ENCODE measurements around the gene SAFB.
"Not testable (repeated sequence)": the region's sequence is repeated elsewhere in the genome, so short reads cannot be mapped to it uniquely, and the experiment has no call there.

Gene SAFB

DNA sequence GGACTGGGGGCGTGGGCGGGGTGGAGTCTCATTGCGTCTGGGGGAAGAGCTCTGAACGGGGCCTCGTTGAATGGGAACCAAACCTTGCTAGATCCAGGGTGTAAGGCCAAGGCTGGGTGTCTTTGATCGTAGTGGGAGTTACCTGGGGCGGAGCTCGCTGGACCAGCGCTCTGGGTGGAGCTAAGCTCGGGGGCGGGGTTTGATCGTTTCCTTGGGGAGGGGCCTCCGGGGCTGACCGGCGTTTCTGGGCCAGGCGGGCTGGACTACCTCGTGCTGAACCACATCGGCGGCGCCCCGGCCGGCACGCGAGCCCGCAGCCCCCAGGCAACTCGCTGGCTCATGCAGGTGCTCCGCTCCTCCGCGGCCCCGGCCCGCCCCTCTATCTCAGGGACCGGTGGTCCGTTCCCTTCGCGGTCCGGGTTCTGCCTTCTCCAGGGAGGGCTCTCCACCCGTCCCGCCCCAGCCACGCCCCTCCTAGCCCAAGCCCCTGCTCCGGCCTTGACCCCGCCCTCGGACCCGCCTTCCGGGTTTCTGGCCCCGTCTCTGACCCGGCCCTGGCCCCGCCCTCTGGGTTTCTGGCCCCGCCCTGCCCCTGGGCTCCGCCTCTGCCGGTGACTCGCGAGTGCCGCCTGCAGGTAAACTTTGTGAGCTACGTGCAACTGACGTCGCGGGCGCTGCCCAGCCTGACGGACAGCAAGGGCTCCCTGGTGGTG is 63.9 kb downstream of the SAFB start:
- peak overlapping the region; percentile 41 for H3K4me3 ChIP-seq (ENCODE audit: low read depth, low read length)
- DNase-seq (ENCODE audit: low read depth, low spot score): peak; percentile 91
- in situ Hi-C loops (cut with HindIII; ENCODE audit: low sequenced_read_pairs): no loop called here
- TF ChIP-seq, protein P1, sequence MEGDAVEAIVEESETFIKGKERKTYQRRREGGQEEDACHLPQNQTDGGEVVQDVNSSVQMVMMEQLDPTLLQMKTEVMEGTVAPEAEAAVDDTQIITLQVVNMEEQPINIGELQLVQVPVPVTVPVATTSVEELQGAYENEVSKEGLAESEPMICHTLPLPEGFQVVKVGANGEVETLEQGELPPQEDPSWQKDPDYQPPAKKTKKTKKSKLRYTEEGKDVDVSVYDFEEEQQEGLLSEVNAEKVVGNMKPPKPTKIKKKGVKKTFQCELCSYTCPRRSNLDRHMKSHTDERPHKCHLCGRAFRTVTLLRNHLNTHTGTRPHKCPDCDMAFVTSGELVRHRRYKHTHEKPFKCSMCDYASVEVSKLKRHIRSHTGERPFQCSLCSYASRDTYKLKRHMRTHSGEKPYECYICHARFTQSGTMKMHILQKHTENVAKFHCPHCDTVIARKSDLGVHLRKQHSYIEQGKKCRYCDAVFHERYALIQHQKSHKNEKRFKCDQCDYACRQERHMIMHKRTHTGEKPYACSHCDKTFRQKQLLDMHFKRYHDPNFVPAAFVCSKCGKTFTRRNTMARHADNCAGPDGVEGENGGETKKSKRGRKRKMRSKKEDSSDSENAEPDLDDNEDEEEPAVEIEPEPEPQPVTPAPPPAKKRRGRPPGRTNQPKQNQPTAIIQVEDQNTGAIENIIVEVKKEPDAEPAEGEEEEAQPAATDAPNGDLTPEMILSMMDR (IDR thresholded peaks at IDR 0.05; ENCODE audit: low read depth, low read length): peak; percentile 85

DNA sequence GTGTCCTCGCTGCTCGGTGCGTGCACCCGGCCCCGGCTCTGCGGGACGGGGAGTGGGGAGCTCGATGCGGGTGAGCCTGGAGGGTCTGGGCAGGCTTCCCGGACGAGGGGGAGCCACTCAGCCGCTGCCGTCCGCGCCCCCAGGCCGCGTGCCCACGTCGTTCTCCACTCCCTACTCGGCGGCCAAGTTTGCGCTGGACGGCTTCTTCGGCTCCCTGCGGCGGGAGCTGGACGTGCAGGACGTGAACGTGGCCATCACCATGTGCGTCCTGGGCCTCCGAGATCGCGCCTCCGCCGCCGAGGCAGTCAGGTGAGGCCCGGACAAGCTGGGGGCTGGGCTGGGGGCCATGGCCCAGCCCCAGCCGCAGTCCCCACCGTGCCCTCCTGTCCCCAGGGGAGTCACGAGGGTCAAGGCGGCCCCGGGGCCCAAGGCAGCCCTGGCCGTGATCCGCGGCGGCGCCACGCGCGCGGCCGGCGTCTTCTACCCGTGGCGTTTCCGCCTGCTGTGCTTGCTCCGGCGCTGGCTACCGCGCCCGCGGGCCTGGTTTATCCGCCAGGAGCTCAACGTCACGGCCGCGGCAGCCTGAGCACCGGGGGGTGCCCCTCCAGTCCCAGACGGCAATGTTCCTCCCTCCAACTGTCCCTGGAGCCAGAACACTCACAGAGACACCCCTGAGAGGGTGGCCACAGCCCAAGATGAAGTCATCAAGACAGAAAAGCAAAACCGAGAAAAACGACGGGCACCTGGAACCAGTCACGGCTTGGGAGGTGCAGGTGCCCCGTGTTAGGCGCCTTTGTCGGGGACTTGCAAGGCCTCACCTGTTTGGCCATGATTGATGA is 64.7 kb downstream of the SAFB start:
- in situ Hi-C loops (cut with HindIII; ENCODE audit: low sequenced_read_pairs): no loop called here
- peak overlapping the region; percentile 41 for H3K4me3 ChIP-seq (ENCODE audit: low read depth, low read length)
- TF ChIP-seq, protein P1 (IDR thresholded peaks at IDR 0.05; ENCODE audit: low read depth, low read length): no peak
- no peak for DNase-seq (ENCODE audit: low read depth, low spot score)

DNA sequence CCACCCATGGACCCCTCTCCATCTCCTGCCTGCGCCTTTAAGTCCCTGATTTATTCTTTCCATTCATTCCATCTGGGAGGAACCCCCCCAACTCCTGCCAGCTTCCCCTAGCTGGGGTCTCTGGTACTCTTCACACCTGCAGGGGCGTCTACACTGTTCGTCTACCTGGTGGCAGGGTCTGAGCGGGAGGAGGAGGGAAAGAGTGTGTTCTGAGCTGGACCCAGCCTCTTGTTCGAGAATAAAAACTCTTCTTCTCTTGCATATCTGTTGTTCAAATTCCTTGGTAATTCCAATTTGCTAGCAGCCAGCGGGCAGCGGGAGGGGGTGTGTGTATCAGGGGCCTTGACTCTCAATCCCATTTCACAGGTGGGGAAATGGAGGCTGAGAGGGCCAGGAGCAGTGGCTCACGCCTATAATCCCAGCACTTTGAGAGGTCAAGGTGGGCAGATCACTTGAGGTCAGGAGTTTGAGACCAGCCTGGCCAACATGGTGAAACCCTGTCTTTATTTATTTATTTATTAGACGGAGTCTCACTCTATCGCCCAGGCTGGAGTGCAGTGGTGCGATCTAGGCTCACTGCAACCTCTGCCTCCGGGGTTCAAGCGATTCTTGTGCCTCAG is 65.5 kb downstream of the SAFB start:
- in situ Hi-C loops (cut with HindIII; ENCODE audit: low sequenced_read_pairs); DNase-seq (ENCODE audit: low read depth, low spot score): not testable (repeated sequence)

DNA sequence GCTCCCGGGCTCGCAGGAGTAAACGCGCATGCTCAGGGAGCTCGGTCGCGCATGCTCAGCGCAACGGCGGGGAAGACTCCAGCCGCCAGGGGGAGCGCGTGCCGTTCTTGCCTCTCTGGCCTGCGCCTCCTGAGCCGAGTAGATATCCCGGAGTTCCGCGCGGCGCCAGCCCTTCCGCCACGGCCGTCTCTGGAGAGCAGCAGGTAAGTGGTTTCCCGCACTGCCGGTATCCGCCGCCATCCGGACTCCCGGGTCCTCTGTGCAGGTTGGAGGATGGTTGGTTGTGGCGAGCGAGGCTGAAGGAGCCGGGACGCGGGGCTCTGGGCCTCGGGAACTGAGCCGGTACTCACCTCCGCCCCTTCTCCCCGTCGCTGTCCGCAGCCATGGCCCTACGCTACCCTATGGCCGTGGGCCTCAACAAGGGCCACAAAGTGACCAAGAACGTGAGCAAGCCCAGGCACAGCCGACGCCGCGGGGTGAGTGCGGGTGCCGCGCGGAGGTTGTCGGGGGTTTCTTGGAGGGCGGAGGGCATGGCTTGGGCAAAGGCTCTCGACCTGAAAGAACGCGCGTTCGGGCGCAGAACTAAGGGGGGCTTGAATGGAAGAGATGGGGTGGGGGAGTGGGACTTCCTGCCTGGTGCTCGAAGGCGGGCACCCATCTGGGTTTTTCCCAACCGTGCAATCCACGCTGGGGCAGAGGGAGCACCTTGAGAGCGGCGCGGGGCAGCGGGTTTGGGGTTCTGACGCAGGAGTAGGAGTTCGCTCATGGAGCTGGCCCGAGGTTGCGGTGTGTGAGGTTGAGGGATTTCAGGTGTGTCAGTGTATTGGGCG is 67.5 kb downstream of the SAFB start, which contains the start of gene RPL36:
TSS of gene RPL36 (plus strand) at position 171 of the 830 bp plus-strand sequence. CDS start at position 384, 213 bp downstream.
- peak within 1 kb of the TSS; percentile 99 for H3K4me3 ChIP-seq (ENCODE audit: low read depth, low read length)
- TF ChIP-seq, protein P1 (IDR thresholded peaks at IDR 0.05; ENCODE audit: low read depth, low read length): peak; percentile 99
- DNase-seq (ENCODE audit: low read depth, low spot score): peak; percentile 97
- in situ Hi-C loops (cut with HindIII; ENCODE audit: low sequenced_read_pairs): no loop called here

More for the DNA sequence above, 65.5 kb downstream of the SAFB start:
- not testable (repeated sequence) for H3K4me3 ChIP-seq (ENCODE audit: low read depth, low read length)

DNA sequence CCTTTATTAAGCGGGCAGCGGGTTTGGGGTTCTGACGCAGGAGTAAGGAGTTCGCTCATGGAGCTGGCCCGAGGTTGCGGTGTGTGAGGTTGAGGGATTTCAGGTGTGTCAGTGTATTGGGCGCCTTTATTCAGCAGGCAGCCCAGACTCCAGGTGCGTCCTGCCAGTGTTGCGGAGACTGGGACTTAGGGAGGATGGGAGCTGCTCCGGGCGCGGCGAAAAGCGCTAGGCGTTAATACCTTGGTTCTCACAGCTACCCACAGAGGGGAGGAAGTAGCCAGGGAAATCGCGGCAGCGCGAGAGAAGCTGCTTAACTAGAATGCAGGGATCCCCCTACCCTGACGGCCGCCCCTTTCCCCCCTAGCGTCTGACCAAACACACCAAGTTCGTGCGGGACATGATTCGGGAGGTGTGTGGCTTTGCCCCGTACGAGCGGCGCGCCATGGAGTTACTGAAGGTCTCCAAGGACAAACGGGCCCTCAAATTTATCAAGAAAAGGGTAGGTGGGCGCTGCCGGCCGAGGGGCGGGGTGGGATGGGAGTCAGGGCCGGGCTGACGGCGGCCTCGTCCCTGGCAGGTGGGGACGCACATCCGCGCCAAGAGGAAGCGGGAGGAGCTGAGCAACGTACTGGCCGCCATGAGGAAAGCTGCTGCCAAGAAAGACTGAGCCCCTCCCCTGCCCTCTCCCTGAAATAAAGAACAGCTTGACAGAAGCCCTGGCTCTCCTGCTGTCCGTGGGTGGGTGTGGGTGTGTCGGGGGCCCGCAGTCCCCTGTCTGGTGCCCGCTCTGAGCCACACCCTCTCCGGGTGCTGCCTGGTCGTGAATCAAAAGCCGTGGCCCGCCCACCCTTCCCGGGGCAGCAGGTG is 68.3 kb downstream of the SAFB start:
- TF ChIP-seq, protein P1 (IDR thresholded peaks at IDR 0.05; ENCODE audit: low read depth, low read length): no peak
- H3K4me3 ChIP-seq (ENCODE audit: low read depth, low read length): peak overlapping the region; percentile 99
- peak; percentile 41 for DNase-seq (ENCODE audit: low read depth, low spot score)
- in situ Hi-C loops (cut with HindIII; ENCODE audit: low sequenced_read_pairs): no loop called here
